Measurements from ENCODE around the gene TAOK3. TPM values are rescaled to one million over a fixed set of nuclear protein-coding genes. Genes with fewer than 3 reads are reported as not detected.

TAOK3 gene
- total and polyA plus RNA-seq, 2 donors (not counting 1 experiment from before 2014, with no cell fraction given) = 30.0 to 80.4 TPM

- TF ChIP-seq EZH2 (IDR thresholded peaks at IDR 0.05; ENCODE audit: borderline replicate concordance, insufficient read depth, low read depth, low read length, poor library complexity, severe bottlenecking) = no peak
- TF ChIP-seq, protein P1, sequence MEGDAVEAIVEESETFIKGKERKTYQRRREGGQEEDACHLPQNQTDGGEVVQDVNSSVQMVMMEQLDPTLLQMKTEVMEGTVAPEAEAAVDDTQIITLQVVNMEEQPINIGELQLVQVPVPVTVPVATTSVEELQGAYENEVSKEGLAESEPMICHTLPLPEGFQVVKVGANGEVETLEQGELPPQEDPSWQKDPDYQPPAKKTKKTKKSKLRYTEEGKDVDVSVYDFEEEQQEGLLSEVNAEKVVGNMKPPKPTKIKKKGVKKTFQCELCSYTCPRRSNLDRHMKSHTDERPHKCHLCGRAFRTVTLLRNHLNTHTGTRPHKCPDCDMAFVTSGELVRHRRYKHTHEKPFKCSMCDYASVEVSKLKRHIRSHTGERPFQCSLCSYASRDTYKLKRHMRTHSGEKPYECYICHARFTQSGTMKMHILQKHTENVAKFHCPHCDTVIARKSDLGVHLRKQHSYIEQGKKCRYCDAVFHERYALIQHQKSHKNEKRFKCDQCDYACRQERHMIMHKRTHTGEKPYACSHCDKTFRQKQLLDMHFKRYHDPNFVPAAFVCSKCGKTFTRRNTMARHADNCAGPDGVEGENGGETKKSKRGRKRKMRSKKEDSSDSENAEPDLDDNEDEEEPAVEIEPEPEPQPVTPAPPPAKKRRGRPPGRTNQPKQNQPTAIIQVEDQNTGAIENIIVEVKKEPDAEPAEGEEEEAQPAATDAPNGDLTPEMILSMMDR (IDR thresholded peaks at IDR 0.05) = no peak
- no peak overlapping the region for H3K27ac ChIP-seq (ENCODE audit: low read length in 2 of 2)
- no peak overlapping the region for H2AFZ ChIP-seq (ENCODE audit: insufficient read depth, low read depth, low read length, poor library complexity, severe bottlenecking)
- POLR2A ChIA-PET = no interaction called here
- no peaks in the 10 kb centered on the region for H4K20me1 ChIP-seq (ENCODE audit: control insufficient read depth, insufficient read depth, low read length, poor library complexity, severe bottlenecking)
- H3K4me2 ChIP-seq (replicated peaks; ENCODE audit: low read depth, low read length, poor library complexity, severe bottlenecking) = no peak overlapping the region
- H3K4me3 ChIP-seq (ENCODE audit: control extremely low read depth in 1 of 5, extremely low read depth in 1 of 5, insufficient read depth in 1 of 5, low read depth in 2 of 5, low read length in 4 of 5) = no peak overlapping the region
- no peaks in the 10 kb centered on the region for H3K27me3 Mint-ChIP-seq
- H3K9me3 ChIP-seq (ENCODE audit: control extremely low read depth in 1 of 3, control insufficient read depth in 2 of 3, insufficient read depth in 1 of 3, low read length in 2 of 3) = no peaks in the 10 kb centered on the region
- H3K9me3 Mint-ChIP-seq (ENCODE audit: insufficient read depth) = no peaks in the 10 kb centered on the region
- H3K4me1 ChIP-seq (ENCODE audit: control insufficient read depth in 2 of 2, insufficient read depth in 2 of 2, low read length in 2 of 2) = no peaks in the 10 kb centered on the region
- peaks cover 21 to 69% of the 10 kb centered on the region in 2 experiments for H3K36me3 ChIP-seq (replicated peaks in 1 of 2; ENCODE audit: control extremely low read depth in 1 of 2, control insufficient read depth in 1 of 2, extremely low read depth in 1 of 2, insufficient read depth in 2 of 2, low read length in 1 of 2)
- DNase-seq (no peak), ATAC-seq (ENCODE audit: low read depth) (no peak)
- H3K79me2 ChIP-seq (ENCODE audit: control insufficient read depth, insufficient read depth, low read length) = no peaks in the 10 kb centered on the region
- no peak overlapping the region for H3K27ac Mint-ChIP-seq
- 100% methylated on average over 1 of the region's 2 CpGs for WGBS (ENCODE audit: insufficient coverage)
- H3K4me3 Mint-ChIP-seq = no peak overlapping the region
- intact Hi-C loops (cut with micrococcal nuclease) = no loop called here
- no peaks in the 10 kb centered on the region for H3K27me3 ChIP-seq (replicated peaks in 1 of 4; ENCODE audit: control extremely low read depth in 1 of 4, control insufficient read depth in 3 of 4, insufficient read depth in 4 of 4, low read length in 3 of 4)
- H3K4me1 Mint-ChIP-seq = no peaks in the 10 kb centered on the region
- no peak overlapping the region for H3K9ac ChIP-seq (ENCODE audit: low read length)
- CTCF ChIA-PET = interaction anchor here (0.5 kb wide), 1 partner anchor 20 kb away, joined by 3 read pairs; no protein-coding TSS in a partner anchor
These were observed 25.8 kb upstream of the TAOK3 start for GRCh38 chr12:118398524-118398923.

DNA sequence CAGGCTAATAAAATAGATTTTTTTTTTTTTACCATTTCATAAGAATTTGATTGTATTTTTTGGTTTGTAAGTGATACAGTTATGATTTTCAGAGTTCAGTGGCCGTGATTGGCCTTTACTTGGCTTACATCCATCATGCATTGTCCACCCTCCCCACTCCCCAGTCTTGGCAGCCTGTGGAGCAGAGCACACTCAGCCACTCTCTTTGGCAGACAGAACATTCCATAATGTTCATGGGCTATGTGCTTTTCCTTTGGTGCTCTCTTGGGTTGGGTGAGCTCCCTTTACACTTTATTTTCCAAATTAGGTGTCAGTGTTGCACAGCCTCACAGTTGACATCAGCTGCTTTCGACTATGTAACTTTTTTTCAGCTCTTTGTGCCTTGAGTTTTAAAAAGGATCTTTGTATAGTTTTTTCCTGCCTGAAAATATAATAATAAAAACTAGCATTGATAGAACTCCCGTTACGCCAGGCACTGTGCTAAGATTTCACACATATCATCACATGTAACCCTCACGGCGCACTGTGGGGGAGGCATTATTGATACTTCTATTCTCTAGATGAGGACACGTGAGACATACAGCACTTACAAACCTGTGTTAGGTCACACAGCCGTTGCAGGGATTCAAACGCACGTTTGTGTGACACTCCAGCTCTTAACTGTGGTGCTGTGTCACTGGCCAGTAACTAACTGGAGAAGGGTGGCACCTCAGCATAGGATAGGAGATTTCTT lies 25.2 kb upstream of the TAOK3 start:
- no peaks in the 10 kb centered on the region for H3K9me3 Mint-ChIP-seq (ENCODE audit: insufficient read depth)
- Histone ChIP-seq H3K9ac (ENCODE audit: low read length) (no peak overlapping the region), H3K27me3 (replicated peaks in 1 of 4; ENCODE audit: control extremely low read depth in 1 of 4, control insufficient read depth in 3 of 4, insufficient read depth in 4 of 4, low read length in 3 of 4) (no peaks in the 10 kb centered on the region), H2AFZ (ENCODE audit: insufficient read depth, low read depth, low read length, poor library complexity, severe bottlenecking) (no peak overlapping the region), H3K27ac (ENCODE audit: low read length in 2 of 2) (no peak overlapping the region), H3K79me2 (ENCODE audit: control insufficient read depth, insufficient read depth, low read length) (no peaks in the 10 kb centered on the region), H3K36me3 (replicated peaks in 1 of 2; ENCODE audit: control extremely low read depth in 1 of 2, control insufficient read depth in 1 of 2, extremely low read depth in 1 of 2, insufficient read depth in 2 of 2, low read length in 1 of 2) (peaks cover 17 to 75% of the 10 kb centered on the region in 2 experiments), H4K20me1 (ENCODE audit: control insufficient read depth, insufficient read depth, low read length, poor library complexity, severe bottlenecking) (no peaks in the 10 kb centered on the region), H3K4me3 (ENCODE audit: control extremely low read depth in 1 of 5, extremely low read depth in 1 of 5, insufficient read depth in 1 of 5, low read depth in 2 of 5, low read length in 4 of 5) (no peak overlapping the region), H3K4me2 (replicated peaks; ENCODE audit: low read depth, low read length, poor library complexity, severe bottlenecking) (no peak overlapping the region), H3K4me1 (ENCODE audit: control insufficient read depth in 2 of 2, insufficient read depth in 2 of 2, low read length in 2 of 2) (no peaks in the 10 kb centered on the region), H3K9me3 (ENCODE audit: control extremely low read depth in 1 of 3, control insufficient read depth in 2 of 3, insufficient read depth in 1 of 3, low read length in 2 of 3) (no peaks in the 10 kb centered on the region)
- H3K4me1 Mint-ChIP-seq = no peaks in the 10 kb centered on the region
- H3K4me3 Mint-ChIP-seq = no peak overlapping the region
- TF ChIP-seq EZH2 (IDR thresholded peaks at IDR 0.05; ENCODE audit: borderline replicate concordance, insufficient read depth, low read depth, low read length, poor library complexity, severe bottlenecking) = no peak
- TF ChIP-seq, protein P1 (IDR thresholded peaks at IDR 0.05) = no peak
- H3K27me3 Mint-ChIP-seq = no peaks in the 10 kb centered on the region
- ATAC-seq (ENCODE audit: low read depth) (no peak), DNase-seq (no peak)
- H3K27ac Mint-ChIP-seq = no peak overlapping the region
- ChIA-PET POLR2A (no interaction called here), CTCF (no interaction called here)
- WGBS (ENCODE audit: insufficient coverage) = 91% methylated on average over 4 of the region's 10 CpGs
- intact Hi-C loops (cut with micrococcal nuclease) = no loop called here

Data from B cell (primary cell).